ENCODE data around the gene STT3A.

The STT3A gene

GRCh38 chr11:125588505-125588904 is 4.1 kb upstream of the STT3A start:
- DNase-seq (ENCODE audit: low read depth in 2 of 2) = no peak

- DNase-seq (ENCODE audit: low read depth in 2 of 2) = peak; percentile 14 to 18
Observed at GRCh38 chr11:125591649-125592304, 875 bp upstream of the STT3A start.

GRCh38 chr11:125593114-125593820 is 615 bp downstream of the STT3A start:
- DNase-seq (ENCODE audit: low read depth in 2 of 2) = no peak

GRCh38 chr11:125594958-125595357 is 2.3 kb downstream of the STT3A start:
- DNase-seq (ENCODE audit: low read depth in 2 of 2) = no peak

- no peak for DNase-seq (ENCODE audit: low read depth in 2 of 2)
Observed at GRCh38 chr11:125600663-125601062, 8.0 kb downstream of the STT3A start.

- no peak for DNase-seq (ENCODE audit: low read depth in 2 of 2)
Observed at GRCh38 chr11:125603207-125603606, 10.6 kb downstream of the STT3A start.

GRCh38 chr11:125605417-125605816 is 12.8 kb downstream of the STT3A start:
- no peak for DNase-seq (ENCODE audit: low read depth in 2 of 2)

GRCh38 chr11:125609545-125609944 is 16.9 kb downstream of the STT3A start:
- no peak for DNase-seq (ENCODE audit: low read depth in 2 of 2)

GRCh38 chr11:125618383-125618782 is 25.7 kb downstream of the STT3A start:
- no peak for DNase-seq (ENCODE audit: low read depth in 2 of 2)

- no peak for DNase-seq (ENCODE audit: low read depth in 2 of 2)
Observed at GRCh38 chr11:125621995-125622394, 29.3 kb downstream of the STT3A start.

GRCh38 chr11:125623064-125623463 is 30.4 kb downstream of the STT3A start:
- DNase-seq (ENCODE audit: low read depth in 2 of 2) = no peak

- no peak for DNase-seq (ENCODE audit: low read depth in 2 of 2)
Observed at GRCh38 chr11:125624756-125625213, 32.1 kb downstream of the STT3A start, which contains the start of gene CHEK1. Gene CHEK1, plus strand, starts transcription at chr11:125625163. Its CDS starts 1,606 bp downstream, at chr11:125626769.

- no peak for DNase-seq (ENCODE audit: low read depth in 2 of 2)
Observed at GRCh38 chr11:125625225-125625629, 32.6 kb downstream of the STT3A start.

- peak; percentile 74 to 85 for DNase-seq (ENCODE audit: low read depth in 2 of 2)
Observed at GRCh38 chr11:125625630-125626287, 33.1 kb downstream of the STT3A start.

- peak in 1 of 2 donors; percentile 3 for DNase-seq (ENCODE audit: low read depth in 2 of 2)
Observed at GRCh38 chr11:125626288-125626950, 33.8 kb downstream of the STT3A start.

- DNase-seq (ENCODE audit: low read depth in 2 of 2) = no peak
Observed at GRCh38 chr11:125627236-125627910, 34.7 kb downstream of the STT3A start.

- no peak for DNase-seq (ENCODE audit: low read depth in 2 of 2)
Observed at GRCh38 chr11:125637840-125638239, 45.2 kb downstream of the STT3A start.

GRCh38 chr11:125638315-125638714 is 45.7 kb downstream of the STT3A start:
- no peak for DNase-seq (ENCODE audit: low read depth in 2 of 2)

GRCh38 chr11:125645871-125646270 is 53.2 kb downstream of the STT3A start:
- no peak for DNase-seq (ENCODE audit: low read depth in 2 of 2)

- DNase-seq (ENCODE audit: low read depth in 2 of 2) = no peak
Observed at GRCh38 chr11:125649465-125650166, 57.0 kb downstream of the STT3A start.

GRCh38 chr11:125662689-125663088 is 70.0 kb downstream of the STT3A start:
- DNase-seq (ENCODE audit: low read depth in 2 of 2) = no peak

Measured in activated CD4-positive, alpha-beta T cell treated with anti-CD3 and anti-CD28 coated beads for 24 hours (primary cell).